ENCODE results near the gene FHOD3.

Gene FHOD3

GRCh38 chr18:36590621-36591580 lies 293.4 kb downstream of the FHOD3 start (continued):
- TF ChIP-seq ZNF398 (tag by site-specific recombination; IDR thresholded peaks at IDR 0.05) (no peak), ZNF561 (tag by site-specific recombination; IDR thresholded peaks at IDR 0.05; ENCODE audit: borderline replicate concordance) (no peak), ZNF335 (tag by site-specific recombination; conservative IDR thresholded peaks at IDR 0.05) (no peak), ZNF626 (tag by site-specific recombination; IDR thresholded peaks at IDR 0.05) (no peak), ZNF544 (tag by site-specific recombination; IDR thresholded peaks at IDR 0.05) (no peak), ZNF518A (tag by site-specific recombination; conservative IDR thresholded peaks at IDR 0.05; ENCODE audit: low read depth) (no peak)

GRCh38 chr18:36592282-36592681 lies 294.8 kb downstream of the FHOD3 start:
- ChIA-PET CTCF (no interaction called here), POLR2A (no interaction called here)
- no peaks in the 10 kb centered on the region for H3K36me3 ChIP-seq (ENCODE audit: control insufficient read depth in 2 of 2, insufficient read depth in 1 of 2, low read length in 2 of 2)
- no peaks in the 10 kb centered on the region for H3K4me1 ChIP-seq (ENCODE audit: control insufficient read depth, insufficient read depth, low read length)
- H3K4me3 ChIP-seq (ENCODE audit: low read depth, low read length): no peak overlapping the region
- TF ChIP-seq PATZ1 (tag by site-specific recombination; IDR thresholded peaks at IDR 0.05): no peak
- no peak overlapping the region for H3K27ac ChIP-seq (ENCODE audit: extremely low read depth, low read depth, low read length)
- H3K9me3 ChIP-seq (ENCODE audit: control insufficient read depth, insufficient read depth, low read depth, low read length): no peaks in the 10 kb centered on the region

- Histone ChIP-seq H3K4me1 (ENCODE audit: control insufficient read depth, insufficient read depth, low read length) (no peaks in the 10 kb centered on the region), H3K9me3 (ENCODE audit: control insufficient read depth, insufficient read depth, low read depth, low read length) (no peaks in the 10 kb centered on the region), H3K36me3 (ENCODE audit: control insufficient read depth in 2 of 2, insufficient read depth in 1 of 2, low read length in 2 of 2) (no peaks in the 10 kb centered on the region), H3K4me3 (ENCODE audit: low read depth, low read length) (no peak overlapping the region), H3K27ac (ENCODE audit: extremely low read depth, low read depth, low read length) (no peak overlapping the region)
- ChIA-PET CTCF (no interaction called here), POLR2A (no interaction called here)
- no peak for TF ChIP-seq ZNF169 (tag by site-specific recombination; IDR thresholded peaks at IDR 0.05)
- TF ChIP-seq ZNF514 (tag by site-specific recombination; IDR thresholded peaks at IDR 0.05): no peak
- TF ChIP-seq ATF2 (tag by site-specific recombination; IDR thresholded peaks at IDR 0.05; ENCODE audit: low read depth): no peak
- no peak for TF ChIP-seq ZNF704 (tag by site-specific recombination; IDR thresholded peaks at IDR 0.05)
- TF ChIP-seq ZNF138 (tag by site-specific recombination; IDR thresholded peaks at IDR 0.05; ENCODE audit: borderline replicate concordance): no peak
- no peak for TF ChIP-seq ZBTB20 (tag by site-specific recombination; IDR thresholded peaks at IDR 0.05)
- TF ChIP-seq SETDB1 (IDR thresholded peaks at IDR 0.05; ENCODE audit: insufficient read length, low read length): no peak
- TF ChIP-seq ZNF26 (tag by site-specific recombination; IDR thresholded peaks at IDR 0.05): no peak
- no peak for TF ChIP-seq ZBTB6 (tag by site-specific recombination; IDR thresholded peaks at IDR 0.05)
- TF ChIP-seq HOXA7 (CRISPR knock-in tag; IDR thresholded peaks at IDR 0.05; ENCODE audit: borderline replicate concordance): no peak
These were observed 295.5 kb downstream of the FHOD3 start for GRCh38 chr18:36593001-36593400.
